GM06990 (cell line): ENCODE measurements around the gene BABAM2.

Source experiments
- DNase-seq: peaks from one replicate; pipeline ENCODE4 v3.0.0-alpha.2; 2011; ENCODE audit not compliant: insufficient read length; ENCODE audit errors: extremely low read depth
- H3K27me3 ChIP-seq: replicated peaks from 2 replicates; pipeline ENCODE4 v1.6.0; 2011; ENCODE audit warnings: low read length; ENCODE audit not compliant: control insufficient read depth, insufficient read depth
- H3K36me3 ChIP-seq: 2 replicates; pipeline ENCODE4 v1.5.1; 2011; ENCODE audit warnings: low read length; ENCODE audit not compliant: control insufficient read depth, insufficient read depth
- H3K4me3 ChIP-seq: replicated peaks from 2 replicates; pipeline ENCODE4 v1.5.1; 2011; ENCODE audit warnings: low read depth, mild to moderate bottlenecking, control low read depth, low read length
- CTCF ChIP-seq: IDR thresholded peaks from 2 replicates; pipeline ENCODE4 v1.5.1; 2011; ENCODE audit warnings: low read length, control low read depth, mild to moderate bottlenecking, inconsistent platforms; ENCODE audit not compliant: insufficient read depth, poor library complexity, severe bottlenecking

BABAM2 gene

GRCh38 chr2:27849558-27850205 lies 40.8 kb upstream of the BABAM2 start:
- H3K27me3 ChIP-seq: no peaks in the 10 kb centered on the region
- H3K4me3 ChIP-seq: no peak overlapping the region
- no peak for TF ChIP-seq CTCF
- DNase-seq: no peak
- H3K36me3 ChIP-seq: no peaks in the 10 kb centered on the region

- H3K4me3 ChIP-seq: no peak overlapping the region
- DNase-seq: no peak
- no peak for TF ChIP-seq CTCF
- H3K27me3 ChIP-seq: no peaks in the 10 kb centered on the region
- no peaks in the 10 kb centered on the region for H3K36me3 ChIP-seq
These were observed 37.8 kb upstream of the BABAM2 start for GRCh38 chr2:27852691-27853090.

DNA sequence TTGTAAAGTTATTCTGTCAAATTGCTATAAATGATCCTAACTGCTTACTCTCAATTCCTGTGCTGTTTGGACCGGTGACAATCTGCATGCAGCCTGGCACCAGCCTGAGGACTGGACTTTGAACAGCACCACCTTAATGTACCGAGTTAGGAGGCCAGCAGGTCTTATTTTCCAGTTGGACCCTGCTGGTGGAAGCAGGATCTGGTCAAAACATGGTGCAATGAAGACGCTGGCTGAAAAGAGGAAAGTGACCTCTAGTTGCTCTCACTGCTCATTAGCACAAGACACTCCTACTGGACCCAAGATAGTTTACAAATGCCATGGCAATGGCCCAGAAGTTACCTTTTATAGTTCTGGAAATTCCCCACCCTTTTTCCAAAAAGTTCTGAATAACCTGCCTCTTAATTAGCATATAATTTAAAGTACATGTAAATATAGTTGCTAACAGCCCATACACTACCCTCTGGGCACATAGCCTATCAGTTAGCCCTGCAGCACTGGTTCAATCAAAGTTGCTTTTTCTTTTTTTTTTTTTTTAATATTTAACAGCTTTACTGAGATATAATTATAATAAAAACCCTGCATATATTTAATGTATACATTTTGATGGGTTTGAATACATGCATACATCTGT lies 36.2 kb upstream of the BABAM2 start:
- no peak for TF ChIP-seq CTCF
- no peaks in the 10 kb centered on the region for H3K36me3 ChIP-seq
- H3K4me3 ChIP-seq: no peak overlapping the region
- H3K27me3 ChIP-seq: no peaks in the 10 kb centered on the region
- no peak for DNase-seq

DNA sequence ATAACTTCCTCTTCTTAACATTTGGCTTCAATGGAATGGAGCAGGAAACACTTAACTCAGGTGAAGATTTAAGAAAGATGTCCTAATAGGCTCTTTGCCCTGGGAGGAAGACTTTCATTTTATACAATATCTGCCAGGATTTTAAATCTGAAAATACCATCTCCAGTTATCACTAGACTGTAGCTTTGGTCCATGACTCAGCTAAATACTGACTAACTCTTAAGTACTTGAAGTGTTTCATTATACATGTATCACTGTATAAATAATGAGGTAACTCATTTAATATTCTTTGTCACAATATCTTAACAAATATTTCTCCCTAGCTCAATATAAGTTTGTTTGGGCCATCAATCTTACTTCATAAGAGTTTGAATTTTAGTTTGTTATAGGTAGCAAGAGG lies 35.1 kb upstream of the BABAM2 start:
- no peak overlapping the region for H3K4me3 ChIP-seq
- no peaks in the 10 kb centered on the region for H3K36me3 ChIP-seq
- DNase-seq: no peak
- H3K27me3 ChIP-seq: no peaks in the 10 kb centered on the region
- TF ChIP-seq CTCF: no peak

GRCh38 chr2:27856386-27856785 lies 34.1 kb upstream of the BABAM2 start:
- Histone ChIP-seq H3K27me3 (no peaks in the 10 kb centered on the region), H3K36me3 (no peaks in the 10 kb centered on the region), H3K4me3 (no peak overlapping the region)
- no peak for DNase-seq
- no peak for TF ChIP-seq CTCF
